Liver (tissue), 9 donors: ENCODE results near the gene TUT4. TPM values are rescaled to one million over a fixed set of nuclear protein-coding genes. Genes with fewer than 3 reads are reported as not detected.

Experiments used
- DNase-seq: peaks from one replicate; pipeline ENCODE4 v3.0.0-alpha.2; 2017; ENCODE audit warnings: low spot score
- H3K27ac ChIP-seq, 2 donors: one replicate each; pipeline ENCODE4 v1.7.0; 2013; ENCODE audit warnings: inconsistent platforms in 2 of 2, low read length in 2 of 2, control low read depth in 1 of 2, low read depth in 1 of 2, mild to moderate bottlenecking in 1 of 2
- H3K27me3 ChIP-seq, 4 donors: one replicate each; pipeline versions ENCODE4 v1.6.1 to v1.7.0; 2013; ENCODE audit warnings: low read length in 3 of 4, inconsistent platforms in 1 of 4, mild to moderate bottlenecking in 1 of 4, moderate library complexity in 1 of 4; ENCODE audit not compliant: control insufficient read depth in 4 of 4, insufficient read depth in 4 of 4
- H3K36me3 ChIP-seq, 4 donors: one replicate each; pipeline versions ENCODE4 v1.6.1 to v1.7.0; 2013; ENCODE audit warnings: low read length in 3 of 4, mild to moderate bottlenecking in 3 of 4, low read depth in 1 of 4, moderate library complexity in 1 of 4; ENCODE audit not compliant: control insufficient read depth in 4 of 4, insufficient read depth in 3 of 4
- H3K4me1 ChIP-seq, 4 donors: one replicate each; pipeline versions ENCODE4 v1.6.1 to v1.7.0; 2013; ENCODE audit warnings: low read length in 3 of 4, mild to moderate bottlenecking in 3 of 4, moderate library complexity in 1 of 4; ENCODE audit not compliant: control insufficient read depth in 4 of 4, insufficient read depth in 4 of 4
- H3K4me3 ChIP-seq, 3 donors: one replicate each; pipeline versions ENCODE4 v1.6.1 to v1.7.0; 2013; ENCODE audit warnings: low read length in 3 of 3, control low read depth in 1 of 3, low read depth in 1 of 3, mild to moderate bottlenecking in 1 of 3
- H3K9ac ChIP-seq, 2 donors: one replicate each; pipeline ENCODE4 v1.7.0; 2013; ENCODE audit warnings: low read length in 2 of 2, mild to moderate bottlenecking in 2 of 2, moderate library complexity in 2 of 2, control low read depth in 1 of 2, low read depth in 1 of 2
- H3K9me3 ChIP-seq, 4 donors: one replicate each; pipeline versions ENCODE4 v1.6.1 to v1.7.0; 2013; ENCODE audit warnings: low read length in 3 of 4; ENCODE audit not compliant: control insufficient read depth in 4 of 4
- FOXA1 ChIP-seq: IDR thresholded peaks from 2 replicates; pipeline ENCODE4 v1.6.1; 2016; ENCODE audit warnings: antibody characterized with exemption
- HNF4G ChIP-seq: IDR thresholded peaks from 2 replicates; pipeline ENCODE4 v1.6.1; 2016; ENCODE audit warnings: antibody characterized with exemption
- JUND ChIP-seq, 2 donors: IDR thresholded peaks; 2 replicates each; pipeline ENCODE4 v1.6.1; 2016; ENCODE audit warnings: antibody characterized with exemption in 2 of 2
- NR2F2 ChIP-seq: IDR thresholded peaks from 2 replicates; pipeline ENCODE4 v1.6.1; 2016; ENCODE audit warnings: antibody characterized with exemption
- RAD21 ChIP-seq, 2 donors: IDR thresholded peaks; 2 replicates each; pipeline ENCODE4 v1.6.1; 2016; ENCODE audit warnings: antibody characterized with exemption in 2 of 2, mild to moderate bottlenecking in 2 of 2
- RXRA ChIP-seq, 2 donors: IDR thresholded peaks; 2 replicates each; pipeline ENCODE4 v1.6.1; 2017 to 2018; ENCODE audit warnings: antibody characterized with exemption in 2 of 2, mild to moderate bottlenecking in 1 of 2
- SP1 ChIP-seq: IDR thresholded peaks from 2 replicates; pipeline ENCODE4 v1.6.1; 2018; ENCODE audit warnings: antibody characterized with exemption, mild to moderate bottlenecking
- TAF1 ChIP-seq: conservative IDR thresholded peaks from 2 replicates; pipeline ENCODE4 v1.6.1; 2016; ENCODE audit warnings: antibody characterized with exemption, mild to moderate bottlenecking
- YY1 ChIP-seq: IDR thresholded peaks from 2 replicates; pipeline ENCODE4 v1.6.1; 2016; ENCODE audit warnings: antibody characterized with exemption, mild to moderate bottlenecking
- WGBS: extraction: QIAGEN DNeasy Blood & Tissue Kit; methylation state at CpG from one replicate; pipeline ENCODE4 v1.1.7; 2013; 5-methylcytosine and 5-hydroxymethylcytosine counted together
- polyA plus RNA-seq, 2 donors: library from polyadenylated mRNA; stranded (reverse) in 1 of 2; unstranded in 1 of 2; fragments of 200-250 nt in 1 of 2; fragments of >200 nt in 1 of 2; fragmentation: Nextera tagmentation in 1 of 2; extraction: Ambion mirVana in 1 of 2; gene quantifications; one replicate each; pipeline versions ENCODE4 v1.2.1 to v1.2.3, GENCODE V29; 2013 to 2015
- total RNA-seq, 2 donors: library from RNA; depleted of rRNA; stranded (reverse); fragments of >200 nt; gene quantifications; one replicate each; pipeline ENCODE4 v1.2.3, GENCODE V29; 2014
- TF ChIP-seq, protein P1 (sequence below): IDR thresholded peaks from 2 replicates; pipeline ENCODE4 v1.6.1; 2016; ENCODE audit warnings: antibody characterized with exemption
- TF ChIP-seq, protein P2 (sequence below): IDR thresholded peaks from 2 replicates; pipeline ENCODE4 v1.6.1; 2016; ENCODE audit warnings: antibody characterized with exemption
- TF ChIP-seq, protein P3 (sequence below): IDR thresholded peaks from 2 replicates; pipeline ENCODE4 v1.6.1; 2016; ENCODE audit warnings: antibody characterized with exemption, mild to moderate bottlenecking
- TF ChIP-seq, protein P4 (sequence below): fragments of 150-350 bp; IDR thresholded peaks from 2 replicates; pipeline ENCODE4 v1.5.1; 2017; ENCODE audit warnings: improper control_type of control experiment, low read depth, low read length; ENCODE audit not compliant: missing input control
- donor health status: healthy.
- donor health status: healthy.
- donor health status: healthy.
- donor health status: healthy.
- donor health status: healthy.

Gene TUT4
- total and polyA plus RNA-seq, 4 donors = 12.2 to 28.0 (median 24.0) TPM

DNA sequence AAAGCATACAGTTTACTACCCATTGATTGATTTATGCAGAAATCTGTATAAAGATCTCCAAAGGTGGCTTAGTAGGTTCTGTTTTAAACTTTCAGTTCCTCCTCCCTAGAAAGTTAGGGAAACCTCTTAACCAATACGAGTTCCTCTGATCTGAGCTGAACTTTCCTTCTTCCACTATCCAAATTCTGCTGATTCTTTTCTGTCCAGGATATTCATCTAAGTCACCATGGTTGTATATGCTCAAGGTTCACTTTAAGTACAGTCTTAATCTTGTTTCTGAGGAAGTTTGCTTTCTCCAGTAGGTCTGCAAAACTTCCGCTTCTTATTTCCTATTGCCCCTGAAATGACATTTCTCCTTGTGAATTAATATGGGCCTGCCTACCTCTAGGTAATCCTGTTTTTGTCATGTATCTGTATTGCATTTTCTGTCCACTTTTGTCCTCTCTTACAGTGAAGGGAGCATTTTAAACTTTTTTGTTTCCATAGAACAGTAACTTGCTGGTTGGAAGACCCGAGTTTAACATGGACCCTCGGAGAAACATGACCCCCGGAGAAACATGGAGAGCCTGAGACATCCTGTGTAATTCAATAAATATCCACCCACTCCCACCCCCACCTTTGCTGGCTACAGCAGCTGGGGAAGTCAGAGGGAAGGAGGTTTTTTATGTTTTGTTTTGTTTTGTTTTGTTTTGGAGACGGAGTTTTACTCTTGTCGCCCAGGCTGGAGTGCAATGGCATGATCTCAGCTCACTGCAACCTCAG, 16.7 kb upstream of the TUT4 start:
- no peak overlapping the region for H3K27ac ChIP-seq
- 67% methylated on average over 7 of the region's 7 CpGs for WGBS

DNA sequence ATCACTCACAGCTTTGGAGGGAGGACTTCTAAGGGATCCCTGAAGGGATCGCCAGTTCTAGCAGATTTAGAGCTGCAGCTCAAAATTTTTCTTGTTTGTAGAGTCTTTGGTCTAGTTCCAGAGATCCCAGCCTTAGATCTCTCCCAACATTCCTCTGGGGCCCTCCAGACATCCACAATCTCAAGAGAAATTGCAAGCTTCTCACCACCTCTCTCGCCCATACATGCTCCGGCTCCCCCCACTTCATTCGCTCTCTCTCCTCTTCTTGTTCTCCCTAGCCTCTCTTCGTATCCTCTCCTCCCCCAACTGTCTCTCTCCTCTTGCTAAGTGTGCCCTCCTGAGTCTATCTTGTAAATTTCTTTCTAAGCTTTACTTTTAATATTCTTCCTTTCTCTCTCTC, 15.1 kb upstream of the TUT4 start:
- DNase-seq = no peak
- 70% methylated on average over 5 of the region's 5 CpGs for WGBS
- Histone ChIP-seq H3K4me3 (no peak overlapping the region), H3K27ac (no peak overlapping the region), H3K27me3 (no peaks in the 10 kb centered on the region), H3K4me1 (no peaks in the 10 kb centered on the region), H3K9ac (no peak overlapping the region), H3K36me3 (no peaks in the 10 kb centered on the region), H3K9me3 (no peaks in the 10 kb centered on the region)
- TF ChIP-seq NR2F2 (no peak), TAF1 (no peak), HNF4G (no peak), FOXA1 (no peak)
- TF ChIP-seq, protein P1, sequence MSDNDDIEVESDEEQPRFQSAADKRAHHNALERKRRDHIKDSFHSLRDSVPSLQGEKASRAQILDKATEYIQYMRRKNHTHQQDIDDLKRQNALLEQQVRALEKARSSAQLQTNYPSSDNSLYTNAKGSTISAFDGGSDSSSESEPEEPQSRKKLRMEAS = no peak
- TF ChIP-seq, protein P2, sequence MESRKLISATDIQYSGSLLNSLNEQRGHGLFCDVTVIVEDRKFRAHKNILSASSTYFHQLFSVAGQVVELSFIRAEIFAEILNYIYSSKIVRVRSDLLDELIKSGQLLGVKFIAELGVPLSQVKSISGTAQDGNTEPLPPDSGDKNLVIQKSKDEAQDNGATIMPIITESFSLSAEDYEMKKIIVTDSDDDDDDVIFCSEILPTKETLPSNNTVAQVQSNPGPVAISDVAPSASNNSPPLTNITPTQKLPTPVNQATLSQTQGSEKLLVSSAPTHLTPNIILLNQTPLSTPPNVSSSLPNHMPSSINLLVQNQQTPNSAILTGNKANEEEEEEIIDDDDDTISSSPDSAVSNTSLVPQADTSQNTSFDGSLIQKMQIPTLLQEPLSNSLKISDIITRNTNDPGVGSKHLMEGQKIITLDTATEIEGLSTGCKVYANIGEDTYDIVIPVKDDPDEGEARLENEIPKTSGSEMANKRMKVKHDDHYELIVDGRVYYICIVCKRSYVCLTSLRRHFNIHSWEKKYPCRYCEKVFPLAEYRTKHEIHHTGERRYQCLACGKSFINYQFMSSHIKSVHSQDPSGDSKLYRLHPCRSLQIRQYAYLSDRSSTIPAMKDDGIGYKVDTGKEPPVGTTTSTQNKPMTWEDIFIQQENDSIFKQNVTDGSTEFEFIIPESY = no peak

More for the DNA sequence above, 16.7 kb upstream of the TUT4 start:
- no peaks in the 10 kb centered on the region for H3K4me1 ChIP-seq
- H3K9ac ChIP-seq = no peak overlapping the region
- H3K4me3 ChIP-seq = no peak overlapping the region
- no peaks in the 10 kb centered on the region for H3K9me3 ChIP-seq
- no peak for DNase-seq
- H3K36me3 ChIP-seq = no peaks in the 10 kb centered on the region
- TF ChIP-seq NR2F2 (peak; percentile 32), RXRA (IDR thresholded peaks at IDR 0.05) (peak in 1 of 2 donors; percentile 14), JUND (IDR thresholded peaks at IDR 0.05) (no peak)
- H3K27me3 ChIP-seq = no peaks in the 10 kb centered on the region

DNA sequence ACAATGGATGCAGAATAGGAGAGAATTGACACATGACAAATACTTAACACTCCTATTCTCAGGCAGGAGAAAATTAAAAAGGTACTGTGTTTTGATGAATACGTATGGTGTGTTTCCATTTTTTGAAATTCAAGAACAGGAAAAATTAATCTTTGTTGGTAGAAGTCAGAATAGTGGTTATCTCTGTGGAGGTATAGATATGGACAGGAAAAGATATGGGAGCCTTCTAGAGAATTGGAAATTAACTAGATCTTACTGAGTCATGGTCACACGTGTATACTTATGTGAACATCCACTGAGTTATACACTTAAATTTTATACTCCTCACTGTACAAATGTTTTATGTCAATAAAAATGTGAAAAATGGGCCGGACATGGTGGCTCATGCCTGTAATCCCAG, 9.9 kb upstream of the TUT4 start:
- no peak for TF ChIP-seq FOXA1
- no peak for TF ChIP-seq NR2F2
- TF ChIP-seq, protein P3, sequence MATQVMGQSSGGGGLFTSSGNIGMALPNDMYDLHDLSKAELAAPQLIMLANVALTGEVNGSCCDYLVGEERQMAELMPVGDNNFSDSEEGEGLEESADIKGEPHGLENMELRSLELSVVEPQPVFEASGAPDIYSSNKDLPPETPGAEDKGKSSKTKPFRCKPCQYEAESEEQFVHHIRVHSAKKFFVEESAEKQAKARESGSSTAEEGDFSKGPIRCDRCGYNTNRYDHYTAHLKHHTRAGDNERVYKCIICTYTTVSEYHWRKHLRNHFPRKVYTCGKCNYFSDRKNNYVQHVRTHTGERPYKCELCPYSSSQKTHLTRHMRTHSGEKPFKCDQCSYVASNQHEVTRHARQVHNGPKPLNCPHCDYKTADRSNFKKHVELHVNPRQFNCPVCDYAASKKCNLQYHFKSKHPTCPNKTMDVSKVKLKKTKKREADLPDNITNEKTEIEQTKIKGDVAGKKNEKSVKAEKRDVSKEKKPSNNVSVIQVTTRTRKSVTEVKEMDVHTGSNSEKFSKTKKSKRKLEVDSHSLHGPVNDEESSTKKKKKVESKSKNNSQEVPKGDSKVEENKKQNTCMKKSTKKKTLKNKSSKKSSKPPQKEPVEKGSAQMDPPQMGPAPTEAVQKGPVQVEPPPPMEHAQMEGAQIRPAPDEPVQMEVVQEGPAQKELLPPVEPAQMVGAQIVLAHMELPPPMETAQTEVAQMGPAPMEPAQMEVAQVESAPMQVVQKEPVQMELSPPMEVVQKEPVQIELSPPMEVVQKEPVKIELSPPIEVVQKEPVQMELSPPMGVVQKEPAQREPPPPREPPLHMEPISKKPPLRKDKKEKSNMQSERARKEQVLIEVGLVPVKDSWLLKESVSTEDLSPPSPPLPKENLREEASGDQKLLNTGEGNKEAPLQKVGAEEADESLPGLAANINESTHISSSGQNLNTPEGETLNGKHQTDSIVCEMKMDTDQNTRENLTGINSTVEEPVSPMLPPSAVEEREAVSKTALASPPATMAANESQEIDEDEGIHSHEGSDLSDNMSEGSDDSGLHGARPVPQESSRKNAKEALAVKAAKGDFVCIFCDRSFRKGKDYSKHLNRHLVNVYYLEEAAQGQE = no peak
- TF ChIP-seq, protein P1 = no peak
- no peak for TF ChIP-seq SP1
- TF ChIP-seq TAF1 = no peak
- TF ChIP-seq RXRA (IDR thresholded peaks at IDR 0.05) = no peak
- TF ChIP-seq YY1 = no peak
- no peak for TF ChIP-seq RAD21 (IDR thresholded peaks at IDR 0.05)
- TF ChIP-seq, protein P4, sequence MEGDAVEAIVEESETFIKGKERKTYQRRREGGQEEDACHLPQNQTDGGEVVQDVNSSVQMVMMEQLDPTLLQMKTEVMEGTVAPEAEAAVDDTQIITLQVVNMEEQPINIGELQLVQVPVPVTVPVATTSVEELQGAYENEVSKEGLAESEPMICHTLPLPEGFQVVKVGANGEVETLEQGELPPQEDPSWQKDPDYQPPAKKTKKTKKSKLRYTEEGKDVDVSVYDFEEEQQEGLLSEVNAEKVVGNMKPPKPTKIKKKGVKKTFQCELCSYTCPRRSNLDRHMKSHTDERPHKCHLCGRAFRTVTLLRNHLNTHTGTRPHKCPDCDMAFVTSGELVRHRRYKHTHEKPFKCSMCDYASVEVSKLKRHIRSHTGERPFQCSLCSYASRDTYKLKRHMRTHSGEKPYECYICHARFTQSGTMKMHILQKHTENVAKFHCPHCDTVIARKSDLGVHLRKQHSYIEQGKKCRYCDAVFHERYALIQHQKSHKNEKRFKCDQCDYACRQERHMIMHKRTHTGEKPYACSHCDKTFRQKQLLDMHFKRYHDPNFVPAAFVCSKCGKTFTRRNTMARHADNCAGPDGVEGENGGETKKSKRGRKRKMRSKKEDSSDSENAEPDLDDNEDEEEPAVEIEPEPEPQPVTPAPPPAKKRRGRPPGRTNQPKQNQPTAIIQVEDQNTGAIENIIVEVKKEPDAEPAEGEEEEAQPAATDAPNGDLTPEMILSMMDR = no peak
- TF ChIP-seq HNF4G = no peak
- TF ChIP-seq, protein P2 = no peak
- 89% methylated on average over 3 of the region's 3 CpGs for WGBS
- no peaks in the 10 kb centered on the region for H3K27me3 ChIP-seq
- no peak overlapping the region for H3K4me3 ChIP-seq
- H3K9ac ChIP-seq = no peak overlapping the region
- H3K9me3 ChIP-seq = no peaks in the 10 kb centered on the region
- H3K4me1 ChIP-seq = no peaks in the 10 kb centered on the region
- DNase-seq = no peak
- H3K27ac ChIP-seq = no peak overlapping the region
- no peaks in the 10 kb centered on the region for H3K36me3 ChIP-seq
